Measurements from ENCODE around the gene METTL9. TPM values are rescaled to one million over a fixed set of nuclear protein-coding genes. Genes with fewer than 3 reads are reported as not detected.

METTL9 gene
- total RNA-seq, 2 donors from 2014 or later, result 83.7 to 90.6 TPM

GRCh38 chr16:21702276-21702675 is 102.9 kb downstream of the METTL9 start:
- H3K27ac ChIP-seq, result no peak overlapping the region
- no peak overlapping the region for H3K4me3 ChIP-seq
- no peak overlapping the region for H3K9ac ChIP-seq (ENCODE audit: low read depth in 2 of 2, low read length in 2 of 2)
- TF ChIP-seq CTCF (IDR thresholded peaks at IDR 0.05), result no peak
- no peak for DNase-seq
- no peaks in the 10 kb centered on the region for H3K9me3 ChIP-seq
- H3K36me3 ChIP-seq, result no peaks in the 10 kb centered on the region
- no peaks in the 10 kb centered on the region for H3K27me3 ChIP-seq
- intact Hi-C loops (cut with DNase I), result no loop called here
- no peaks in the 10 kb centered on the region for H3K4me1 ChIP-seq

- no peak overlapping the region for H3K4me3 ChIP-seq
- no peaks in the 10 kb centered on the region for H3K36me3 ChIP-seq
- no peaks in the 10 kb centered on the region for H3K4me1 ChIP-seq
- intact Hi-C loops (cut with DNase I), result no loop called here
- no peak overlapping the region for H3K27ac ChIP-seq
- no peak for DNase-seq
- no peak for TF ChIP-seq CTCF (IDR thresholded peaks at IDR 0.05)
- no peaks in the 10 kb centered on the region for H3K27me3 ChIP-seq
- no peaks in the 10 kb centered on the region for H3K9me3 ChIP-seq
- no peak overlapping the region for H3K9ac ChIP-seq (ENCODE audit: low read depth in 2 of 2, low read length in 2 of 2)
These were observed 103.8 kb downstream of the METTL9 start for GRCh38 chr16:21703156-21703555.

- H3K27ac ChIP-seq, result no peak overlapping the region
- no peaks in the 10 kb centered on the region for H3K4me1 ChIP-seq
- H3K27me3 ChIP-seq, result no peaks in the 10 kb centered on the region
- no peak for DNase-seq
- H3K4me3 ChIP-seq, result no peak overlapping the region
- no peaks in the 10 kb centered on the region for H3K9me3 ChIP-seq
- intact Hi-C loops (cut with DNase I), result no loop called here
- H3K9ac ChIP-seq (ENCODE audit: low read depth in 2 of 2, low read length in 2 of 2), result no peak overlapping the region
- no peaks in the 10 kb centered on the region for H3K36me3 ChIP-seq
- TF ChIP-seq CTCF (IDR thresholded peaks at IDR 0.05), result no peak
These were observed 104.3 kb downstream of the METTL9 start for GRCh38 chr16:21703589-21704174.

GRCh38 chr16:21704266-21704665 is 104.9 kb downstream of the METTL9 start:
- Histone ChIP-seq H3K4me3 (no peak overlapping the region), H3K9ac (ENCODE audit: low read depth in 2 of 2, low read length in 2 of 2) (no peak overlapping the region), H3K27me3 (no peaks in the 10 kb centered on the region), H3K9me3 (no peaks in the 10 kb centered on the region), H3K36me3 (no peaks in the 10 kb centered on the region), H3K4me1 (no peaks in the 10 kb centered on the region), H3K27ac (no peak overlapping the region)
- no peak for TF ChIP-seq CTCF (IDR thresholded peaks at IDR 0.05)
- DNase-seq, result no peak
- intact Hi-C loops (cut with DNase I), result no loop called here

- TF ChIP-seq CTCF (IDR thresholded peaks at IDR 0.05), result no peak
- H3K4me3 ChIP-seq, result no peak overlapping the region
- no peak overlapping the region for H3K27ac ChIP-seq
- no peaks in the 10 kb centered on the region for H3K27me3 ChIP-seq
- no peak for DNase-seq
- no peaks in the 10 kb centered on the region for H3K4me1 ChIP-seq
- intact Hi-C loops (cut with DNase I), result no loop called here
- H3K9me3 ChIP-seq, result no peaks in the 10 kb centered on the region
- H3K9ac ChIP-seq (ENCODE audit: low read depth in 2 of 2, low read length in 2 of 2), result no peak overlapping the region
- no peaks in the 10 kb centered on the region for H3K36me3 ChIP-seq
These were observed 105.4 kb downstream of the METTL9 start for GRCh38 chr16:21704733-21705132.

Other genes with a start within 250 kb of the METTL9 start
- 1 to 10 TPM; 2.7 to 4.7 TPM for gene IGSF6, start 53.0 kb downstream of the METTL9 start, total RNA-seq
- gene OTOA, start 64.4 kb downstream of the METTL9 start, total RNA-seq, result not detected